GM12874 (cell line): ENCODE results near the gene ADAMTS12.

Experiments
- CTCF ChIP-seq: IDR thresholded peaks from 2 replicates; pipeline ENCODE4 v1.5.1; 2011; ENCODE audit warnings: low read depth, mild to moderate bottlenecking, control low read depth, low read length, moderate library complexity; ENCODE audit not compliant: insufficient read depth

ADAMTS12 gene

GRCh38 chr5:33701951-33702350 lies 189.8 kb downstream of the ADAMTS12 start:
- TF ChIP-seq CTCF = no peak

- TF ChIP-seq CTCF = no peak
Observed at GRCh38 chr5:33701251-33701650, 190.5 kb downstream of the ADAMTS12 start.

- TF ChIP-seq CTCF = no peak
Observed at GRCh38 chr5:33696411-33696810, 195.4 kb downstream of the ADAMTS12 start.

GRCh38 chr5:33692980-33693379 lies 198.8 kb downstream of the ADAMTS12 start:
- no peak for TF ChIP-seq CTCF

- no peak for TF ChIP-seq CTCF
Observed at GRCh38 chr5:33691856-33692255, 199.9 kb downstream of the ADAMTS12 start.

GRCh38 chr5:33690374-33691135 lies 201.2 kb downstream of the ADAMTS12 start:
- TF ChIP-seq CTCF = no peak

GRCh38 chr5:33688526-33688925 lies 203.3 kb downstream of the ADAMTS12 start:
- no peak for TF ChIP-seq CTCF
